K562 (cell line): ENCODE results near the gene KRT8. TPM values are rescaled to one million over a fixed set of nuclear protein-coding genes. Genes with fewer than 3 reads are reported as not detected.

Source experiments
- ATAC-seq: fragments of 200-7000 bp; cut with Tn5 transposase; 3 replicates; pipeline ENCODE4 v1.9.1; 2020; ENCODE audit warnings: moderate library complexity
- BruUV-seq: library from RNA; stranded (reverse); fragments of 400-500 nt; replicated peaks from 2 replicates; lab custom pipeline; 2021; lab: Mats Ljungman, UMichigan
- CTCF ChIA-PET: fragments of 300-600 bp; formaldehyde crosslinking; extraction: SDS; loops from one replicate; lab custom pipeline; 2021; ENCODE audit warnings: low intra/inter-chr PET ratio; lab: Yijun Ruan, JAX
- POLR2A ChIA-PET: fragments of 300-600, 350-650 bp; sonication (Branson Sonifier 250); formaldehyde crosslinking; extraction: SDS; loops from one replicate; lab custom pipeline; 2021; ENCODE audit warnings: antibody characterized with exemption, inconsistent platforms; lab: Yijun Ruan, JAX
- DNase-seq, 4 experiments: peaks; one replicate each; pipeline versions ENCODE4 v3.0.0 to v3.0.0-alpha.2; 2011 to 2018; ENCODE audit warnings: low spot score in 3 of 4, mixed read lengths in 3 of 4; ENCODE audit errors: extremely low read depth in 1 of 4
- FAIRE-seq: peaks from 2 replicates; lab custom pipeline; 2011; peaks lifted over from hg19 to GRCh38; lab: Jason Lieb, UNC
- H2AFZ ChIP-seq: 2 replicates; pipeline ENCODE4 v1.6.0; 2011; ENCODE audit warnings: low read depth, low read length, control low read depth, inconsistent platforms
- H3K27ac ChIP-seq: fragments of 200-600 bp; 3 replicates; pipeline ENCODE4 v1.8.0; 2011; ENCODE audit warnings: low read depth, mild to moderate bottlenecking, control low read depth, inconsistent platforms, low read length, moderate library complexity, mixed read lengths; ENCODE audit errors: extremely low read depth
- H3K27me3 ChIP-seq, 2 experiments: fragments of 300-600 bp in 1 of 2; 2 replicates in 1 of 2; 3 replicates in 1 of 2; pipeline versions ENCODE4 v1.6.0 to v1.8.0; 2011; ENCODE audit warnings: inconsistent platforms in 2 of 2, low read length in 2 of 2, mild to moderate bottlenecking in 1 of 2, mixed read lengths in 1 of 2, moderate library complexity in 1 of 2; ENCODE audit not compliant: control insufficient read depth in 2 of 2, insufficient read depth in 2 of 2
- H3K36me3 ChIP-seq: fragments of 300-600 bp; 3 replicates; pipeline ENCODE4 v1.8.0; 2011; ENCODE audit warnings: mild to moderate bottlenecking, low read length, inconsistent platforms; ENCODE audit not compliant: control insufficient read depth, insufficient read depth
- H3K4me1 ChIP-seq, 2 experiments: fragments of 200-600 bp in 1 of 2; replicated peaks in 1 of 2; 2 replicates in 1 of 2; 3 replicates in 1 of 2; pipeline versions ENCODE4 v1.5.1 to v1.8.0; 2011; ENCODE audit warnings: inconsistent platforms in 2 of 2, low read length in 2 of 2, mild to moderate bottlenecking in 1 of 2, mixed read lengths in 1 of 2, moderate library complexity in 1 of 2; ENCODE audit not compliant: control insufficient read depth in 2 of 2, insufficient read depth in 2 of 2
- H3K4me2 ChIP-seq: 2 replicates; pipeline ENCODE4 v1.6.1; 2011; ENCODE audit warnings: low read length, control low read depth, inconsistent platforms, mixed read lengths; ENCODE audit not compliant: insufficient read depth
- H3K4me3 ChIP-seq: fragments of 200-600 bp; sonication (generic), shearing (Covaris generic); 2 replicates; pipeline ENCODE4 v1.5.1; 2016; ENCODE audit warnings: control low read depth, inconsistent platforms
- H3K79me2 ChIP-seq: fragments of 200-600 bp; 3 replicates; pipeline ENCODE4 v1.8.0; 2011; ENCODE audit warnings: low read length, inconsistent platforms; ENCODE audit not compliant: control insufficient read depth, insufficient read depth
- H3K9ac ChIP-seq, 2 experiments: 2 replicates each; pipeline versions ENCODE4 v1.6.0 to v1.6.1; 2011; ENCODE audit warnings: low read depth in 2 of 2, low read length in 2 of 2, control low read depth in 1 of 2, inconsistent platforms in 1 of 2, mild to moderate bottlenecking in 1 of 2, mixed read lengths in 1 of 2; ENCODE audit not compliant: insufficient read depth in 1 of 2
- H3K9me1 ChIP-seq: one replicate; pipeline ENCODE4 v1.6.0; 2011; ENCODE audit warnings: inconsistent platforms, mild to moderate bottlenecking, low read length, moderate library complexity; ENCODE audit not compliant: control insufficient read depth, insufficient read depth
- H3K9me3 ChIP-seq: replicated peaks from 2 replicates; pipeline ENCODE4 v1.5.1; 2011; ENCODE audit warnings: low read depth, low read length, inconsistent platforms; ENCODE audit not compliant: control insufficient read depth, insufficient read depth
- H4K20me1 ChIP-seq: replicated peaks from 2 replicates; pipeline ENCODE4 v1.6.1; 2011; ENCODE audit warnings: low read length, inconsistent platforms, mixed read lengths; ENCODE audit not compliant: control insufficient read depth, insufficient read depth
- BDP1 ChIP-seq: IDR thresholded peaks from 3 replicates; pipeline ENCODE4 v1.6.1; 2011; ENCODE audit not compliant: insufficient read length, insufficient read depth
- HDGF ChIP-seq: fragments of 450-650 bp; IDR thresholded peaks from 2 replicates; pipeline ENCODE4 v1.6.1; 2016
- KLF13 ChIP-seq: fragments of 450-650 bp; IDR thresholded peaks from 2 replicates; pipeline ENCODE4 v1.6.1; 2016; ENCODE audit warnings: missing genetic modification characterization, low read depth, mild to moderate bottlenecking, missing compliant biosample characterization, moderate library complexity, borderline replicate concordance
- MEF2D ChIP-seq: conservative IDR thresholded peaks from 2 replicates; pipeline ENCODE4 v1.6.1; 2016; ENCODE audit warnings: low read depth, missing genetic modification characterization, missing compliant biosample characterization
- PTRF ChIP-seq: fragments of 450-650 bp; IDR thresholded peaks from 2 replicates; pipeline ENCODE4 v1.6.1; 2016; ENCODE audit warnings: mild to moderate bottlenecking, missing genetic modification characterization, missing compliant biosample characterization
- RREB1 ChIP-seq: fragments of 250-450 bp; sonication (Bioruptor Pico); IDR thresholded peaks from 2 replicates; pipeline ENCODE4 v1.4.0; 2020
- SAFB2 ChIP-seq: fragments of 200-400 bp; formaldehyde crosslinking; IDR thresholded peaks from 2 replicates; pipeline ENCODE4 v1.6.1; 2018; ENCODE audit warnings: borderline replicate concordance, low read length, low read depth, moderate library complexity; ENCODE audit not compliant: severe bottlenecking
- XRCC4 ChIP-seq: IDR thresholded peaks from one replicate; pipeline ENCODE4 v1.6.1; 2011; ENCODE audit not compliant: insufficient read depth, insufficient read length; ENCODE audit errors: extremely low read depth
- ZBTB9 ChIP-seq: fragments of 450-650 bp; formaldehyde crosslinking; IDR thresholded peaks from 2 replicates; pipeline ENCODE4 v1.4.0; 2020; ENCODE audit warnings: mild to moderate bottlenecking, moderate library complexity
- ZFPM2 ChIP-seq: fragments of 250-450 bp; sonication (Bioruptor Pico); IDR thresholded peaks from 2 replicates; pipeline ENCODE4 v1.5.1; 2022; ENCODE audit warnings: mild to moderate bottlenecking
- ZNF133 ChIP-seq: fragments of 250-450 bp; sonication (Bioruptor Pico); IDR thresholded peaks from 2 replicates; pipeline ENCODE4 v1.4.0; 2020; ENCODE audit warnings: mild to moderate bottlenecking
- WGBS: fragments of 100-300 bp; shearing (Covaris generic); methylation state at CpG from one replicate; pipeline ENCODE4 v1.1.6; 2016; ENCODE audit warnings: low coverage, mixed read lengths; ENCODE audit not compliant: insufficient coverage; ENCODE audit errors: missing lambda C conversion rate; 5-methylcytosine and 5-hydroxymethylcytosine counted together
- in situ Hi-C: fragments of 300-500 bp; cut with MboI; formaldehyde crosslinking; loops from 4 replicates; pipeline ENCODE4 v1.15.0; 2018; ENCODE audit warnings: inconsistent platforms, mixed read lengths
- intact Hi-C: fragments of 100-400 bp; cut with micrococcal nuclease; formaldehyde crosslinking; loops from 2 replicates; pipeline ENCODE4 v1.14.2; 2022
- polyA plus RNA-seq, 8 experiments: library from polyadenylated mRNA; depleted of rRNA in 4 of 8; stranded (reverse) in 5 of 8; unstranded in 3 of 8; fragments of >200 nt; fragmentation: Nextera tagmentation in 2 of 8; fragmentation: Illumina TruSeq in 1 of 8; extraction: Ambion mirVana in 2 of 8; extraction: Trizol in 1 of 8; gene quantifications; 2 replicates each; pipeline versions ENCODE4 v1.2.1 to v1.2.3, GENCODE V29; 2011 to 2014; ENCODE audit warnings: inconsistent platforms in 1 of 8, missing spikeins in 1 of 8
- total RNA-seq, 7 experiments: library from RNA; depleted of rRNA in 6 of 7; stranded (reverse); fragments of >200 nt in 6 of 7; fragmentation: Illumina TruSeq in 2 of 7; extraction: Trizol in 2 of 7; gene quantifications; 2 replicates each; pipeline versions ENCODE4 v1.2.1 to v1.2.3, GENCODE V29; 2011 to 2021; ENCODE audit warnings: low replicate concordance in 1 of 7
- TF ChIP-seq, protein P1 (sequence below): fragments of 250-450 bp; sonication (Bioruptor Pico); IDR thresholded peaks from 2 replicates; pipeline ENCODE4 v1.6.1; 2021; ENCODE audit warnings: mild to moderate bottlenecking
- TF ChIP-seq, protein P2 (sequence below): fragments of 450-650 bp; formaldehyde crosslinking; IDR thresholded peaks from 2 replicates; pipeline ENCODE4 v1.4.0; 2020; ENCODE audit warnings: mild to moderate bottlenecking, mixed read lengths

Gene KRT8
- total and polyA plus RNA-seq, 9 of the 15 experiments (the other 6 are each of a cell fraction or from before 2014, with no cell fraction given): 41.5 to 661 (median 260) TPM

- no peak for TF ChIP-seq RREB1 (CRISPR knock-in tag)
- TF ChIP-seq SAFB2: no peak
- TF ChIP-seq XRCC4: no peak
Measured at GRCh38 chr12:52850681-52851080, 54.2 kb downstream of the KRT8 start (continued).

DNA sequence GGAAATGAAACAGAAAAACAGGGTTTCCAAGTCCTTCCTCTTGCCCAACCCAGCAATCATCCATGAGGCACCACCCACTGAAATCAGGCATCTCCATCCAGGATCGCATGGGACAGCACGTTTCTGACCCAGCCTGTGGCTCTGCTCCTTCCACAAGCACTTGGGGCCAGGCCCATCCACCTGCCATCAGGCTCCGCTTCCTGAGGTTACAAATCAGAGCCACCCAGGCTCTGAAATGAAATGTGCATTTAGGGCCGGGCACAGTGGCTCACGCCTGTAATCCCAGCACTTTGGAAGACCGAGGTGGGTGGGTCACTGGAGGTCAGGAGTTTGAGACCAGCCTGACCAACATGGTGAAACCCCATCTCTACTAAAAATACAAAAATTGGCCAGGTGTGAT, 55.4 kb downstream of the KRT8 start:
- Histone ChIP-seq H3K4me2 (no peak overlapping the region), H3K27me3 (peaks cover 19 to 67% of the 10 kb centered on the region in 2 experiments; a peak in 4 of 5 replicates), H3K4me1 (no peaks in the 10 kb centered on the region), H3K9me3 (no peaks in the 10 kb centered on the region), H3K9ac (no peak overlapping the region), H3K4me3 (no peak overlapping the region), H3K36me3 (no peaks in the 10 kb centered on the region), H4K20me1 (peaks cover 6% of the 10 kb centered on the region; the same call in 1 of the 2 replicates), H3K27ac (no peak overlapping the region), H2AFZ (no peak overlapping the region), H3K79me2 (no peaks in the 10 kb centered on the region), H3K9me1 (no peaks in the 10 kb centered on the region)
- no peak for FAIRE-seq
- ChIA-PET POLR2A (no interaction called here), CTCF (no interaction called here)
- in situ Hi-C loops: no loop called here
- DNase-seq: no peak
- ATAC-seq: no peak
- intact Hi-C loops: no loop called here
- 2% methylated on average over 6 of the region's 6 CpGs for WGBS
- no TSS peak for BruUV-seq
- TF ChIP-seq HDGF (no peak), KLF13 (no peak), ZFPM2 (CRISPR knock-in tag) (no peak), ZBTB9 (CRISPR knock-in tag) (no peak), MEF2D (tag) (no peak), ZNF133 (CRISPR knock-in tag) (no peak), PTRF (no peak), BDP1 (no peak)
- TF ChIP-seq, protein P1, sequence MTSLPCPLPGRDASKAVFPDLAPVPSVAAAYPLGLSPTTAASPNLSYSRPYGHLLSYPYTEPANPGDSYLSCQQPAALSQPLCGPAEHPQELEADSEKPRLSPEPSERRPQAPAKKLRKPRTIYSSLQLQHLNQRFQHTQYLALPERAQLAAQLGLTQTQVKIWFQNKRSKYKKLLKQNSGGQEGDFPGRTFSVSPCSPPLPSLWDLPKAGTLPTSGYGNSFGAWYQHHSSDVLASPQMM (CRISPR knock-in tag): no peak
- TF ChIP-seq, protein P2, sequence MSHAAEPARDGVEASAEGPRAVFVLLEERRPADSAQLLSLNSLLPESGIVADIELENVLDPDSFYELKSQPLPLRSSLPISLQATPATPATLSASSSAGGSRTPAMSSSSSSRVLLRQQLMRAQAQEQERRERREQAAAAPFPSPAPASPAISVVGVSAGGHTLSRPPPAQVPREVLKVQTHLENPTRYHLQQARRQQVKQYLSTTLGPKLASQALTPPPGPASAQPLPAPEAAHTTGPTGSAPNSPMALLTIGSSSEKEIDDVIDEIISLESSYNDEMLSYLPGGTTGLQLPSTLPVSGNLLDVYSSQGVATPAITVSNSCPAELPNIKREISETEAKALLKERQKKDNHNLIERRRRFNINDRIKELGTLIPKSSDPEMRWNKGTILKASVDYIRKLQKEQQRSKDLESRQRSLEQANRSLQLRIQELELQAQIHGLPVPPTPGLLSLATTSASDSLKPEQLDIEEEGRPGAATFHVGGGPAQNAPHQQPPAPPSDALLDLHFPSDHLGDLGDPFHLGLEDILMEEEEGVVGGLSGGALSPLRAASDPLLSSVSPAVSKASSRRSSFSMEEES (CRISPR knock-in tag): no peak
